ENCODE measurements around the gene ZNF592. TPM values are rescaled to one million over a fixed set of nuclear protein-coding genes. Genes with fewer than 3 reads are reported as not detected.

ZNF592 gene
- total and polyA plus RNA-seq, 8 donors = 3.8 to 36.8 (median 9.8) TPM

DNA sequence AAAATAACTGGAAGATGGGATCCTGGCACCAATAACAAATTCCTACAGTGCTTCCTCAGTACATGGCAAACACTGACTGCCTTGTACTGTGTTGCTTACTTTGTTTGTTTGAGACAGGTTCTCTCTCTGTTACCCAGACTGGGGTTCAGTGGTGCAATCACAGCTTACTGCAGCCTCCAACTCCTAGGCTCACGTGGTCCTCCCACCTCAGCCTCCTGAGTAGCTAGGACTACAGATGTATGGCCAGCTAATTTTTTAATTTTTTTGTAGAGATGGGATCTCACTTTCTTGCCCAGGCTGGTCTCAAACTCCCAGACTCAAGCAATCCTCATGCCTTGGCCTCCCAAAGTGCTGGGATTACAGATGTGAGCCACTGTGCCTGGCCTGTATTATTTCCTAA, 65.0 kb downstream of the ZNF592 start:
- TF ChIP-seq EP300 (IDR thresholded peaks at IDR 0.05) = no peak
- TF ChIP-seq, protein P1, sequence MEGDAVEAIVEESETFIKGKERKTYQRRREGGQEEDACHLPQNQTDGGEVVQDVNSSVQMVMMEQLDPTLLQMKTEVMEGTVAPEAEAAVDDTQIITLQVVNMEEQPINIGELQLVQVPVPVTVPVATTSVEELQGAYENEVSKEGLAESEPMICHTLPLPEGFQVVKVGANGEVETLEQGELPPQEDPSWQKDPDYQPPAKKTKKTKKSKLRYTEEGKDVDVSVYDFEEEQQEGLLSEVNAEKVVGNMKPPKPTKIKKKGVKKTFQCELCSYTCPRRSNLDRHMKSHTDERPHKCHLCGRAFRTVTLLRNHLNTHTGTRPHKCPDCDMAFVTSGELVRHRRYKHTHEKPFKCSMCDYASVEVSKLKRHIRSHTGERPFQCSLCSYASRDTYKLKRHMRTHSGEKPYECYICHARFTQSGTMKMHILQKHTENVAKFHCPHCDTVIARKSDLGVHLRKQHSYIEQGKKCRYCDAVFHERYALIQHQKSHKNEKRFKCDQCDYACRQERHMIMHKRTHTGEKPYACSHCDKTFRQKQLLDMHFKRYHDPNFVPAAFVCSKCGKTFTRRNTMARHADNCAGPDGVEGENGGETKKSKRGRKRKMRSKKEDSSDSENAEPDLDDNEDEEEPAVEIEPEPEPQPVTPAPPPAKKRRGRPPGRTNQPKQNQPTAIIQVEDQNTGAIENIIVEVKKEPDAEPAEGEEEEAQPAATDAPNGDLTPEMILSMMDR (IDR thresholded peaks at IDR 0.05) = no peak
- TF ChIP-seq POLR2A (IDR thresholded peaks at IDR 0.05) = no peak
- TF ChIP-seq POLR2AphosphoS5 (IDR thresholded peaks at IDR 0.05) = no peak
- no peak for DNase-seq
- no peak overlapping the region for H3K27ac ChIP-seq
- H3K9me3 ChIP-seq = no peaks in the 10 kb centered on the region
- H3K27me3 ChIP-seq = peaks cover 0 to 3% (median 0%) of the 10 kb centered on the region in 3 donors
- WGBS, 5 donors = 80 to 100% (median 96%) methylated on average over 1 of the region's 1 CpG
- H3K36me3 ChIP-seq = peaks cover 0 to 4% (median 0%) of the 10 kb centered on the region in 4 donors
- H3K4me3 ChIP-seq = no peak overlapping the region
- intact Hi-C loops (cut with DNase I; ENCODE audit: low total_unique reads) = no loop called here
- peaks cover 18 to 20% (median 18%) of the 10 kb centered on the region in 4 donors for H3K4me1 ChIP-seq

DNA sequence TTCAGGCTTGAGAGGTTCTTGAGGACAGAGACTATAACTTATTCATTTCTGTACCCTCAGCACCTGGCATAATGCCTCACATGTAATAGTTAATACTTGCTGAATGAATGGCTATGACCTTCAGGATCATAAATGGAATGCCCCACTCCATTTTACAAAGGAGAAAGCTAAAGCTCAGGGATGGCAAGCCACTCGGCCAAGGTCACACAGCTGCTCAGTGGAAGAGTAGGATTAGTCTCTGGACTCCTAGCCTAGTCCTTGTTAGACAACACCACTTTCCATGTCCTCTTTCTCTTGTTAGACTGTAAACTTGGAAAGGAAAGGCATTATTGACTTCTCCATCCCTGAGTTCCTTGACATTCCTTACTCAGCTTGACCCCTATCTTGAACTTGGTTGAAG, 65.5 kb downstream of the ZNF592 start:
- TF ChIP-seq POLR2AphosphoS5 (IDR thresholded peaks at IDR 0.05) (no peak), POLR2A (IDR thresholded peaks at IDR 0.05) (no peak), EP300 (IDR thresholded peaks at IDR 0.05) (no peak)
- TF ChIP-seq, protein P1 (IDR thresholded peaks at IDR 0.05) = no peak
- Histone ChIP-seq H3K27ac (no peak overlapping the region), H3K4me1 (peaks cover 23 to 24% (median 23%) of the 10 kb centered on the region in 4 donors), H3K36me3 (peaks cover 0 to 4% (median 0%) of the 10 kb centered on the region in 4 donors), H3K9me3 (no peaks in the 10 kb centered on the region), H3K4me3 (no peak overlapping the region), H3K27me3 (peaks cover 0 to 3% (median 0%) of the 10 kb centered on the region in 3 donors)
- DNase-seq = no peak
- WGBS, 5 donors = 63 to 94% (median 81%) methylated on average over 1 of the region's 1 CpG
- intact Hi-C loops (cut with DNase I; ENCODE audit: low total_unique reads) = no loop called here

DNA sequence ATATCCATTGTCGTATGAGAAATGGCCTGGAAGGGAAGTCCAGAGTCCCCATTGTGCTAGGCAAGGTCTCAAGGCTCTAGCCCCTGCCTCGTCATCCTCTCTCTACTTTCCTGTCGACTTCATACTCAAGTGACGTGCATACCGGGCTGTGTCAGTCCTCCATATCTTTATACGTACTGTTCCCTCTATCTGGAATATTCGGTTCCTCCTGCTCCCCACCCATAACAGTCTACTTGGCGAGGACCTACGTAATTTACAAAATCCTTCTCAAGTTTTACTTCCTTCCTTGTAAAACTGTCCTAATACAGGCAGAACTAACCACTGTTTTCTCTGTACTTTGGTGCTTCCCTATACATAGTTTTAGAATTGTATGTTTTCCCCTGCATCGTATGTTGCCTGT, 66.5 kb downstream of the ZNF592 start:
- no peak for TF ChIP-seq POLR2A (IDR thresholded peaks at IDR 0.05)
- no peak for TF ChIP-seq EP300 (IDR thresholded peaks at IDR 0.05)
- TF ChIP-seq, protein P1 (IDR thresholded peaks at IDR 0.05) = no peak
- no peak for TF ChIP-seq POLR2AphosphoS5 (IDR thresholded peaks at IDR 0.05)
- Histone ChIP-seq H3K9me3 (no peaks in the 10 kb centered on the region), H3K27ac (no peak overlapping the region), H3K4me3 (no peak overlapping the region), H3K4me1 (peaks cover 29 to 34% (median 33%) of the 10 kb centered on the region in 4 donors), H3K27me3 (peaks cover 0 to 3% (median 0%) of the 10 kb centered on the region in 3 donors), H3K36me3 (peaks cover 0 to 4% (median 0%) of the 10 kb centered on the region in 4 donors)
- no peak for DNase-seq
- WGBS, 5 donors = 82 to 89% (median 87%) methylated on average over 10 of the region's 10 CpGs
- intact Hi-C loops (cut with DNase I; ENCODE audit: low total_unique reads) = no loop called here

DNA sequence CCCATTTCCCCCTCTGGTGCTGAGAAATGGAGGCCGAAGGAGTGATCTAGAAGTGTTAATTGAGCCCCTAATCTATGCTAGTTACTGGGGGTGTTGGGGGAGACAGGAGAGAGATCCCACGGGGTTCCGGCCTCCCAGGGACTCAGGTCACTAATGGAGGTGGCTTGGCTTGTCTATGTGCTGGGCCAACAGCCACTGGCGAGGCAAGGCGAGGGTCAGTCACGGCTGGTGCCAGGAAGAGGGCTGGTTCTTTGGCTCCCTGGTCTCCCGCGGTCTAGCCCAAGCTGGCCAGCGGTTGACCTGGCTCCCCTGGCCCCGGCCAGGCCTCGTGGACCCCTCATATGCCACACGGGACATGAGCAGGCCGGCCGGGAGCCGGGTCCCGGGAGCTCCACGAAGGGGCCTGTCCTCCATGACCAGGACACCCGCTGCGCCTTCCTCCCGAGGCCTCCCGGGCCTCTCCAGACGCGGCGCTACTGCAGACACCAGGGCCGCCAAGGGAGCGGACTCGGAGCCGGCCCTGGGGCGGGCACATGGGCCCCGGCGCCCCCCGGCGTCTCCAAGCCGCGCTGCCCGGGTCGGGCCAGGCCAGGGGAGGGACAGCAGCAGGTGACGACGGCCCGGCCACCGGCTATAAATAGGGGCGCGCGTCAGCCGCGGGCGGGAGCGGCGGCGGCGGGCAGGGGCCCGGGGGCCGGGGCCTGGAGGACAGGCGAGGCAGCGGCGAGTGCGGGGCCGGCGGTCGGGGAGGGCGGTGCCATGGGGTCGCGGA, 68.5 kb downstream of the ZNF592 start, which contains the start of gene ALPK3:
ALPK3 (plus strand) TSS at position 663 of the 772 bp plus-strand sequence; CDS start at position 760, 97 bp downstream.
- WGBS, 5 donors = 25 to 74% (median 34%) methylated on average over 10 to 63 of the region's 63 CpGs
- peak within 1 kb of the TSS; percentile 33 to 46 (median 42) for H3K4me3 ChIP-seq
- intact Hi-C loops (cut with DNase I; ENCODE audit: low total_unique reads) = no loop called here

More for the DNA sequence above, 68.5 kb downstream of the ZNF592 start, which contains the start of gene ALPK3:
- Histone ChIP-seq H3K36me3 (no peaks in the 10 kb centered on the region), H3K4me1 (peaks cover 29 to 52% (median 43%) of the 10 kb centered on the region in 4 donors), H3K9me3 (no peaks in the 10 kb centered on the region), H3K27me3 (peaks cover 0 to 3% (median 0%) of the 10 kb centered on the region in 3 donors), H3K27ac (peak within 1 kb of the TSS; percentile 22 to 93 (median 77))
- no peak for TF ChIP-seq EP300 (IDR thresholded peaks at IDR 0.05)
- TF ChIP-seq POLR2A (IDR thresholded peaks at IDR 0.05) = no peak
- TF ChIP-seq, protein P1 (IDR thresholded peaks at IDR 0.05) = no peak
- no peak for TF ChIP-seq POLR2AphosphoS5 (IDR thresholded peaks at IDR 0.05)
- peak; percentile 47 to 89 for DNase-seq
